Adrenal gland (tissue), 5 donors: ENCODE results near the gene CFAP91.

Source experiments
- CTCF ChIP-seq, 6 experiments: fragments of 450-650 bp in 4 of 6; fragments of 200-600 bp in 2 of 6; sonication (generic) in 1 of 6; IDR thresholded peaks; 1 replicate in 5 of 6; 2 replicates in 1 of 6; pipeline versions ENCODE4 v1.5.1 to v1.8.0; 2016 to 2021; ENCODE audit warnings: antibody characterized with exemption in 6 of 6, mild to moderate bottlenecking in 2 of 6, moderate library complexity in 1 of 6
- POLR2A ChIP-seq, 2 donors: fragments of 450-650 bp; IDR thresholded peaks; one replicate each; pipeline ENCODE4 v1.6.1; 2017; ENCODE audit warnings: antibody characterized with exemption in 2 of 2, mild to moderate bottlenecking in 2 of 2, moderate library complexity in 1 of 2
- donor health status: DM: no; HTN: no; CAD: no.

DNA sequence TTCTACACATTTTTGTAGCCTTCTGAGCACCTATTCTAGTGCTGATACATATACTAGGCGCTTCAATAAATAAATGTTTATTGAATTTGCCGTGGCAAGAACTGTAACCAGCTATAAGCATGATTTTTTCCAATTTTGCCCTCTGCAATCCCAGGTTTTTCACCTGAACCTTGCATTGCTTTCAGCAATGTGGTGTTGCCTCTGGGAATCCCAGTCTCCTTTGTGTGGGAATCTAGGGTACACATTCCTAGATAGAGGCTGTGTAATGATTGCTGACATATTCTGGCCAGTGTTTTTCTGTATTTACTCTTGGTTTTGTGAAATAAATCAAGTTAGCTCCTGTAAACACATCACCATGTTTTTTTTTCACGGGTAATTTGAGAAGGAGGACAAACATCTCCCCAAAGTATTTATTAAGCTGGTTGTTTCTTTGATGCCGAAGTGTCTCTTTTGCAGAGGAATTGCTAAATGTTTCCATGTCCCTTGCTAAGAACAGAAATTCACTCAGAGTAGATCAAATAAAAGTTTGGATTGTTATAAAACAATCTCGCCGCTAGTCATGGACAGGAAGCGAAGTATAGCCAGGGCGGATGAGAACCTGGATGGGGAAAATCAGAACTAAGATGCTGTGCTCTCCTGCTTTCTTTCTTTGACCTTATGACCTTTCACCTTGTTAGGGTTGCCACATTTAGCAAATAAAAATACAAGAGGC, 1.2 kb downstream of the CFAP91 start:
- no peak for TF ChIP-seq CTCF (IDR thresholded peaks at IDR 0.05)
- TF ChIP-seq POLR2A (IDR thresholded peaks at IDR 0.05): no peak
